Caki2 (cell line): Measurements from ENCODE around the gene HS3ST2. TPM values are rescaled to one million over a fixed set of nuclear protein-coding genes. Genes with fewer than 3 reads are reported as not detected.
A peak's percentile ranks its signal among the peaks of the same experiment; 100 is the strongest.

Source experiments
- DNase-seq: peaks from one replicate; pipeline ENCODE4 v3.0.0-alpha.2; 2015; ENCODE audit warnings: low read depth
- in situ Hi-C: cut with HindIII; loops from 2 replicates; pipeline ENCODE4 v1.10.0; 2016; ENCODE audit warnings: low sequenced_read_pairs, low pct_unique_long_range_greater_than_20kb, mixed read lengths
- total RNA-seq: library from RNA; depleted of rRNA; stranded (reverse); fragments of >200 nt; shearing (Covaris generic); gene quantifications from 2 replicates; pipeline ENCODE4 v1.2.3, GENCODE V29; 2014; ENCODE audit warnings: low replicate concordance

HS3ST2 gene
- total RNA-seq, 1 experiment from 2014 or later = 1.2 TPM

GRCh38 chr16:22948603-22949368, 134.8 kb downstream of the HS3ST2 start:
- peak; percentile 68 for DNase-seq
- in situ Hi-C loops = no loop called here

GRCh38 chr16:22955461-22956070, 141.6 kb downstream of the HS3ST2 start:
- DNase-seq = no peak
- in situ Hi-C loops = no loop called here

- in situ Hi-C loops = no loop called here
These were observed 147.2 kb downstream of the HS3ST2 start for GRCh38 chr16:22961206-22961605.

GRCh38 chr16:22962905-22963304, 148.9 kb downstream of the HS3ST2 start:
- in situ Hi-C loops = no loop called here
- DNase-seq = no peak

More at GRCh38 chr16:22961206-22961605, 147.2 kb downstream of the HS3ST2 start:
- DNase-seq = no peak
